GM12878 (cell line): ENCODE results near the gene CYSTM1. TPM values are rescaled to one million over a fixed set of nuclear protein-coding genes. Genes with fewer than 3 reads are reported as not detected.

Experiments used
- ATAC-seq: fragments of 200-7000 bp; cut with Tn5 transposase; 3 replicates; pipeline ENCODE4 v1.9.1; 2020; ENCODE audit warnings: mild to moderate bottlenecking, moderate library complexity
- BruUV-seq: library from RNA; stranded (reverse); fragments of 400-500 nt; replicated peaks from 2 replicates; lab custom pipeline; 2021; lab: Mats Ljungman, UMichigan
- CTCF ChIA-PET: fragments of 300-600 bp; sonication (Branson Sonifier 250); formaldehyde crosslinking; extraction: SDS; loops from one replicate; lab custom pipeline; 2021; ENCODE audit warnings: inconsistent platforms; lab: Yijun Ruan, JAX
- POLR2A ChIA-PET: fragments of 350-600 bp; formaldehyde crosslinking; extraction: SDS; loops from one replicate; lab custom pipeline; 2021; ENCODE audit warnings: inconsistent platforms; lab: Charles Lee
- RAD21 ChIA-PET: fragments of 300-600 bp; sonication (Branson Sonifier 250); formaldehyde crosslinking; loops from one replicate; lab custom pipeline; 2023; ENCODE audit warnings: antibody characterized with exemption; ENCODE audit not compliant: unreplicated experiment; lab: Charles Lee
- SMC1A ChIA-PET: fragments of 300-600 bp; sonication (Branson Sonifier 250); formaldehyde crosslinking; loops from one replicate; lab custom pipeline; 2023; ENCODE audit not compliant: unreplicated experiment, uncharacterized antibody; lab: Charles Lee
- DNase-seq: peaks from one replicate; pipeline ENCODE4 v3.0.0-alpha.2; 2011; ENCODE audit warnings: low read depth, low spot score
- FAIRE-seq: peaks from 3 replicates; lab custom pipeline; 2011; peaks lifted over from hg19 to GRCh38; lab: Jason Lieb, UNC
- H2AFZ ChIP-seq: 2 replicates; pipeline ENCODE4 v1.6.0; 2011; ENCODE audit warnings: low read depth, low read length, control low read depth; ENCODE audit not compliant: control insufficient read depth
- H3K27ac ChIP-seq: 2 replicates; pipeline ENCODE4 v1.5.1; 2011; ENCODE audit warnings: control low read depth; ENCODE audit not compliant: control insufficient read depth, insufficient read depth
- H3K27me3 ChIP-seq, 2 experiments: replicated peaks in 1 of 2; 2 replicates each; pipeline versions ENCODE4 v1.6.0 to v1.6.1; 2011; ENCODE audit warnings: low read length in 1 of 2; ENCODE audit not compliant: control insufficient read depth in 2 of 2, insufficient read depth in 2 of 2
- H3K36me3 ChIP-seq, 2 experiments: 2 replicates each; pipeline ENCODE4 v1.5.1; 2011; ENCODE audit warnings: low read length in 1 of 2; ENCODE audit not compliant: control insufficient read depth in 2 of 2, insufficient read depth in 2 of 2
- H3K4me1 ChIP-seq: 2 replicates; pipeline ENCODE4 v1.6.1; 2011; ENCODE audit warnings: mild to moderate bottlenecking, low read length, moderate library complexity, mixed read lengths; ENCODE audit not compliant: control insufficient read depth, insufficient read depth
- H3K4me2 ChIP-seq: 2 replicates; pipeline ENCODE4 v1.6.0; 2011; ENCODE audit warnings: control low read depth; ENCODE audit not compliant: control insufficient read depth, insufficient read depth
- H3K4me3 ChIP-seq: fragments of 200-600 bp; sonication (generic); 2 replicates; pipeline ENCODE4 v1.5.1; 2016
- H3K79me2 ChIP-seq: 2 replicates; pipeline ENCODE4 v1.6.0; 2011; ENCODE audit warnings: low read length; ENCODE audit not compliant: control insufficient read depth, insufficient read depth
- H3K9ac ChIP-seq: 2 replicates; pipeline ENCODE4 v1.8.0; 2011; ENCODE audit warnings: low read length, control low read depth, mixed read lengths; ENCODE audit not compliant: control insufficient read depth, insufficient read depth
- H3K9me3 ChIP-seq: replicated peaks from 3 replicates; pipeline ENCODE4 v1.5.1; 2011; ENCODE audit warnings: mild to moderate bottlenecking, low read length; ENCODE audit not compliant: control insufficient read depth, insufficient read depth
- H4K20me1 ChIP-seq: 2 replicates; pipeline ENCODE4 v1.6.0; 2011; ENCODE audit not compliant: control insufficient read depth, insufficient read depth
- BCL3 ChIP-seq: IDR thresholded peaks from 2 replicates; pipeline ENCODE4 v1.6.1; 2011; ENCODE audit warnings: borderline replicate concordance, low read depth, mild to moderate bottlenecking, moderate library complexity, low read length; ENCODE audit not compliant: insufficient read depth, poor library complexity, severe bottlenecking
- EGR1 ChIP-seq, 2 experiments: IDR thresholded peaks; 1 replicate in 1 of 2; 2 replicates in 1 of 2; pipeline ENCODE4 v1.6.1; 2011 to 2012; ENCODE audit warnings: low read depth in 2 of 2, low read length in 2 of 2, borderline replicate concordance in 1 of 2, mild to moderate bottlenecking in 1 of 2, moderate library complexity in 1 of 2
- MTA3 ChIP-seq: IDR thresholded peaks from 2 replicates; pipeline ENCODE4 v1.6.1; 2012; ENCODE audit warnings: low read length, inconsistent platforms, borderline replicate concordance
- MYB ChIP-seq: fragments of 150-350 bp; IDR thresholded peaks from 2 replicates; pipeline ENCODE4 v1.6.1; 2014; ENCODE audit warnings: mild to moderate bottlenecking, low read depth, low read length, borderline replicate concordance
- RUNX3 ChIP-seq: IDR thresholded peaks from 2 replicates; pipeline ENCODE4 v1.6.1; 2012; ENCODE audit warnings: low read length, inconsistent platforms
- SREBF1 ChIP-seq: IDR thresholded peaks from 2 replicates; pipeline ENCODE4 v1.6.1; 2012; ENCODE audit warnings: mild to moderate bottlenecking, low read length
- ZNF687 ChIP-seq: fragments of 450-650 bp; IDR thresholded peaks from 2 replicates; pipeline ENCODE4 v1.6.1; 2017; ENCODE audit warnings: mild to moderate bottlenecking, moderate library complexity
- WGBS: methylation state at CpG from one replicate; pipeline ENCODE4 v1.1.6; 2016; ENCODE audit warnings: low lambda C conversion rate; ENCODE audit not compliant: insufficient replicate concordance, insufficient coverage; ENCODE audit errors: missing lambda C conversion rate; 5-methylcytosine and 5-hydroxymethylcytosine counted together
- in situ Hi-C: fragments of 300-500 bp; cut with MboI; formaldehyde crosslinking; loops from 9 replicates; pipeline ENCODE4 v1.14.3; 2018; ENCODE audit warnings: mixed read lengths
- intact Hi-C: fragments of 100-400 bp; cut with micrococcal nuclease; formaldehyde crosslinking; loops from one replicate; pipeline ENCODE4 v1.14.2; 2022; ENCODE audit not compliant: unreplicated experiment
- polyA plus RNA-seq, 11 experiments: library from polyadenylated mRNA; depleted of rRNA in 4 of 11; unstranded in 6 of 11; stranded (reverse) in 5 of 11; fragments of >200 nt; fragmentation: Nextera tagmentation in 4 of 11; fragmentation: Illumina TruSeq in 1 of 11; extraction: Ambion mirVana in 4 of 11; extraction: Trizol in 1 of 11; gene quantifications; 1 replicate in 1 of 11; 2 replicates in 10 of 11; pipeline versions ENCODE4 v1.2.1 to v1.2.3, GENCODE V29; 2011 to 2016; ENCODE audit warnings: inconsistent platforms in 2 of 11, missing spikeins in 2 of 11, low read depth in 1 of 11
- total RNA-seq, 4 experiments: library from RNA; depleted of rRNA in 3 of 4; stranded (reverse); fragments of >200 nt in 3 of 4; fragmentation: Illumina TruSeq in 1 of 4; extraction: Trizol in 1 of 4; gene quantifications; 2 replicates each; pipeline versions ENCODE4 v1.2.1 to v1.2.3, GENCODE V29; 2013 to 2021
- TF ChIP-seq, protein P1 (sequence below): IDR thresholded peaks from 2 replicates; pipeline ENCODE4 v1.6.1; 2012; ENCODE audit warnings: low read depth, low read length, improper control_type of control experiment
- TF ChIP-seq, protein P2 (sequence below): fragments of 150-350 bp; IDR thresholded peaks from 2 replicates; pipeline ENCODE4 v1.6.1; 2016; ENCODE audit warnings: low read depth, low read length
- TF ChIP-seq, protein P3 (sequence below): fragments of 150-350 bp; IDR thresholded peaks from 2 replicates; pipeline ENCODE4 v1.6.1; 2014; ENCODE audit warnings: mild to moderate bottlenecking, low read depth, low read length
- TF ChIP-seq, protein P4 (sequence below): IDR thresholded peaks from 2 replicates; pipeline ENCODE4 v1.6.1; 2012; ENCODE audit warnings: low read depth, low read length, improper control_type of control experiment

CYSTM1 gene
- total and polyA plus RNA-seq, 10 of the 15 experiments (the other 5 are each of a cell fraction or from before 2014, with no cell fraction given), result 52.7 to 261 (median 98.7) TPM

GRCh38 chr5:140222416-140222815 is 47.4 kb downstream of the CYSTM1 start:
- Histone ChIP-seq H3K9ac (no peak overlapping the region), H2AFZ (no peak overlapping the region), H3K4me3 (no peak overlapping the region), H3K27ac (no peak overlapping the region), H3K9me3 (no peaks in the 10 kb centered on the region), H4K20me1 (no peaks in the 10 kb centered on the region), H3K4me2 (no peak overlapping the region), H3K4me1 (peaks cover 30% of the 10 kb centered on the region), H3K79me2 (no peaks in the 10 kb centered on the region; the same call in 1 of the 2 replicates), H3K27me3 (no peaks in the 10 kb centered on the region), H3K36me3 (no peaks in the 10 kb centered on the region; a peak in 2 of 4 replicates)
- WGBS, result 85% methylated on average over 1 of the region's 1 CpG
- intact Hi-C loops (no loop called here), in situ Hi-C loops (no loop called here)
- ChIA-PET RAD21 (interaction anchor here (0.8 kb wide), 1 partner anchor 17 kb away, joined by 3 read pairs; no protein-coding TSS in a partner anchor), SMC1A (interaction anchor here (0.7 to 2.5 kb wide), 4 partner anchors 11 to 54 kb away, joined by 3 to 13 read pairs (median 8); no protein-coding TSS in a partner anchor), CTCF (interaction anchor here (0.6 kb wide), 1 partner anchor 51 kb away, joined by 3 read pairs; no protein-coding TSS in a partner anchor), POLR2A (interaction anchor here (0.8 kb wide), 1 partner anchor 120 kb away, joined by 3 read pairs; no protein-coding TSS in a partner anchor)
- FAIRE-seq (no peak), ATAC-seq (peak; percentile 7; the same call in 2 of the 3 replicates), DNase-seq (no peak)
- no TSS peak for BruUV-seq
- TF ChIP-seq, protein P1, sequence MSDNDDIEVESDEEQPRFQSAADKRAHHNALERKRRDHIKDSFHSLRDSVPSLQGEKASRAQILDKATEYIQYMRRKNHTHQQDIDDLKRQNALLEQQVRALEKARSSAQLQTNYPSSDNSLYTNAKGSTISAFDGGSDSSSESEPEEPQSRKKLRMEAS, result no peak
- TF ChIP-seq, protein P2, sequence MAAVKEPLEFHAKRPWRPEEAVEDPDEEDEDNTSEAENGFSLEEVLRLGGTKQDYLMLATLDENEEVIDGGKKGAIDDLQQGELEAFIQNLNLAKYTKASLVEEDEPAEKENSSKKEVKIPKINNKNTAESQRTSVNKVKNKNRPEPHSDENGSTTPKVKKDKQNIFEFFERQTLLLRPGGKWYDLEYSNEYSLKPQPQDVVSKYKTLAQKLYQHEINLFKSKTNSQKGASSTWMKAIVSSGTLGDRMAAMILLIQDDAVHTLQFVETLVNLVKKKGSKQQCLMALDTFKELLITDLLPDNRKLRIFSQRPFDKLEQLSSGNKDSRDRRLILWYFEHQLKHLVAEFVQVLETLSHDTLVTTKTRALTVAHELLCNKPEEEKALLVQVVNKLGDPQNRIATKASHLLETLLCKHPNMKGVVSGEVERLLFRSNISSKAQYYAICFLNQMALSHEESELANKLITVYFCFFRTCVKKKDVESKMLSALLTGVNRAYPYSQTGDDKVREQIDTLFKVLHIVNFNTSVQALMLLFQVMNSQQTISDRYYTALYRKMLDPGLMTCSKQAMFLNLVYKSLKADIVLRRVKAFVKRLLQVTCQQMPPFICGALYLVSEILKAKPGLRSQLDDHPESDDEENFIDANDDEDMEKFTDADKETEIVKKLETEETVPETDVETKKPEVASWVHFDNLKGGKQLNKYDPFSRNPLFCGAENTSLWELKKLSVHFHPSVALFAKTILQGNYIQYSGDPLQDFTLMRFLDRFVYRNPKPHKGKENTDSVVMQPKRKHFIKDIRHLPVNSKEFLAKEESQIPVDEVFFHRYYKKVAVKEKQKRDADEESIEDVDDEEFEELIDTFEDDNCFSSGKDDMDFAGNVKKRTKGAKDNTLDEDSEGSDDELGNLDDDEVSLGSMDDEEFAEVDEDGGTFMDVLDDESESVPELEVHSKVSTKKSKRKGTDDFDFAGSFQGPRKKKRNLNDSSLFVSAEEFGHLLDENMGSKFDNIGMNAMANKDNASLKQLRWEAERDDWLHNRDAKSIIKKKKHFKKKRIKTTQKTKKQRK, result no peak
- no peak for TF ChIP-seq MTA3
- no peak for TF ChIP-seq MYB
- TF ChIP-seq EGR1 (IDR thresholded peaks at IDR 0.05; ENCODE audit: borderline replicate concordance in 1 of 2, low read depth in 2 of 2, low read length in 2 of 2), result no peak
- TF ChIP-seq BCL3, result no peak
- no peak for TF ChIP-seq ZNF687
- TF ChIP-seq, protein P3, sequence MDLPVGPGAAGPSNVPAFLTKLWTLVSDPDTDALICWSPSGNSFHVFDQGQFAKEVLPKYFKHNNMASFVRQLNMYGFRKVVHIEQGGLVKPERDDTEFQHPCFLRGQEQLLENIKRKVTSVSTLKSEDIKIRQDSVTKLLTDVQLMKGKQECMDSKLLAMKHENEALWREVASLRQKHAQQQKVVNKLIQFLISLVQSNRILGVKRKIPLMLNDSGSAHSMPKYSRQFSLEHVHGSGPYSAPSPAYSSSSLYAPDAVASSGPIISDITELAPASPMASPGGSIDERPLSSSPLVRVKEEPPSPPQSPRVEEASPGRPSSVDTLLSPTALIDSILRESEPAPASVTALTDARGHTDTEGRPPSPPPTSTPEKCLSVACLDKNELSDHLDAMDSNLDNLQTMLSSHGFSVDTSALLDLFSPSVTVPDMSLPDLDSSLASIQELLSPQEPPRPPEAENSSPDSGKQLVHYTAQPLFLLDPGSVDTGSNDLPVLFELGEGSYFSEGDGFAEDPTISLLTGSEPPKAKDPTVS, result no peak
- no peak for TF ChIP-seq RUNX3
- TF ChIP-seq, protein P4, sequence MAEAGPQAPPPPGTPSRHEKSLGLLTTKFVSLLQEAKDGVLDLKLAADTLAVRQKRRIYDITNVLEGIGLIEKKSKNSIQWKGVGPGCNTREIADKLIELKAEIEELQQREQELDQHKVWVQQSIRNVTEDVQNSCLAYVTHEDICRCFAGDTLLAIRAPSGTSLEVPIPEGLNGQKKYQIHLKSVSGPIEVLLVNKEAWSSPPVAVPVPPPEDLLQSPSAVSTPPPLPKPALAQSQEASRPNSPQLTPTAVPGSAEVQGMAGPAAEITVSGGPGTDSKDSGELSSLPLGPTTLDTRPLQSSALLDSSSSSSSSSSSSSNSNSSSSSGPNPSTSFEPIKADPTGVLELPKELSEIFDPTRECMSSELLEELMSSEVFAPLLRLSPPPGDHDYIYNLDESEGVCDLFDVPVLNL, result no peak
- no peak for TF ChIP-seq SREBF1
